ENCODE data around the gene KRTAP10-1. TPM values are rescaled to one million over a fixed set of nuclear protein-coding genes. Genes with fewer than 3 reads are reported as not detected.

The KRTAP10-1 gene
- total and polyA plus RNA-seq, 2 of the 13 experiments (the other 11 are each of a cell fraction or from before 2014, with no cell fraction given): not detected

GRCh38 chr21:44574457-44575306 lies 34.7 kb upstream of the KRTAP10-1 start (continued):
- TF ChIP-seq SUZ12 (IDR thresholded peaks at IDR 0.05; ENCODE audit: low read depth, low read length): no peak
- TF ChIP-seq FOSL1 (CRISPR knock-in tag; IDR thresholded peaks at IDR 0.05; ENCODE audit: borderline replicate concordance): no peak
- TF ChIP-seq SRSF9 (IDR thresholded peaks at IDR 0.05; ENCODE audit: borderline replicate concordance, insufficient read depth, low read depth, low read length, poor library complexity, severe bottlenecking): no peak
- TF ChIP-seq MTF2 (CRISPR knock-in tag; IDR thresholded peaks at IDR 0.05; ENCODE audit: borderline replicate concordance): 0 out of 2 replicates have a peak, but pooled peaks have one; percentile 46
- no peak for TF ChIP-seq ZNF784 (CRISPR knock-in tag; IDR thresholded peaks at IDR 0.05; ENCODE audit: borderline replicate concordance)
- no peak for TF ChIP-seq HNRNPK (IDR thresholded peaks at IDR 0.05; ENCODE audit: low read depth, low read length, poor library complexity, severe bottlenecking)
- TF ChIP-seq RARG (CRISPR knock-in tag; IDR thresholded peaks at IDR 0.05; ENCODE audit: low read depth): no peak
- no peak for TF ChIP-seq SNRNP70 (IDR thresholded peaks at IDR 0.05; ENCODE audit: low read depth, low read length)
- TF ChIP-seq SP140L (CRISPR knock-in tag; IDR thresholded peaks at IDR 0.05; ENCODE audit: borderline replicate concordance): no peak
- TF ChIP-seq BCL6 (CRISPR knock-in tag; IDR thresholded peaks at IDR 0.05): peak; percentile 60; the same call in 1 of the 2 replicates
- TF ChIP-seq HNRNPL (IDR thresholded peaks at IDR 0.05; ENCODE audit: low read depth, low read length): 0 out of 2 replicates have a peak, but pooled peaks have one; percentile 63
- no peak for TF ChIP-seq BCLAF1 (IDR thresholded peaks at IDR 0.05)
- no peak for TF ChIP-seq ZNF460 (CRISPR knock-in tag; IDR thresholded peaks at IDR 0.05; ENCODE audit: borderline replicate concordance)
- TF ChIP-seq POGK (CRISPR knock-in tag; conservative IDR thresholded peaks at IDR 0.05): no peak
- TF ChIP-seq ZNF878 (CRISPR knock-in tag; IDR thresholded peaks at IDR 0.05): no peak
- no peak for TF ChIP-seq ELF4 (CRISPR knock-in tag; IDR thresholded peaks at IDR 0.05; ENCODE audit: borderline replicate concordance)
- no peak for TF ChIP-seq NRL (CRISPR knock-in tag; IDR thresholded peaks at IDR 0.05; ENCODE audit: borderline replicate concordance)
- no peak for TF ChIP-seq ZXDC (CRISPR knock-in tag; IDR thresholded peaks at IDR 0.05)
- no peak for TF ChIP-seq NR2C2 (CRISPR knock-in tag; IDR thresholded peaks at IDR 0.05; ENCODE audit: borderline replicate concordance)
- no peak for TF ChIP-seq ATF1 (CRISPR knock-in tag; IDR thresholded peaks at IDR 0.05)

All from HepG2 (cell line).